Measurements from ENCODE around the gene TRPT1. TPM values are rescaled to one million over a fixed set of nuclear protein-coding genes. Genes with fewer than 3 reads are reported as not detected.

Gene TRPT1
- total and polyA plus RNA-seq, 9 of the 15 experiments (the other 6 are each of a cell fraction or from before 2014, with no cell fraction given) = 4.6 to 41.7 (median 23.1) TPM

GRCh38 chr11:64204080-64204440 lies 21.9 kb downstream of the TRPT1 start:
- Histone ChIP-seq H3K27me3 (ENCODE audit: control insufficient read depth in 2 of 2, insufficient read depth in 2 of 2, low read length in 2 of 2) (no peaks in the 10 kb centered on the region), H3K79me2 (ENCODE audit: control insufficient read depth, insufficient read depth, low read length) (peaks cover 35% of the 10 kb centered on the region), H4K20me1 (replicated peaks; ENCODE audit: control insufficient read depth, insufficient read depth, low read length) (no peaks in the 10 kb centered on the region; the same call in 1 of the 2 replicates), H3K4me3 (no peak overlapping the region), H3K9me3 (replicated peaks; ENCODE audit: control insufficient read depth, insufficient read depth, low read depth, low read length) (no peaks in the 10 kb centered on the region), H2AFZ (ENCODE audit: low read depth, low read length) (no peak overlapping the region), H3K36me3 (ENCODE audit: control insufficient read depth, insufficient read depth, low read length) (peaks cover 86% of the 10 kb centered on the region), H3K9me1 (ENCODE audit: control insufficient read depth, insufficient read depth, low read length) (peaks cover 8% of the 10 kb centered on the region), H3K4me1 (replicated peaks in 1 of 2; ENCODE audit: control insufficient read depth in 2 of 2, insufficient read depth in 2 of 2, low read length in 2 of 2) (peaks cover 35 to 55% of the 10 kb centered on the region in 2 experiments), H3K4me2 (ENCODE audit: insufficient read depth, low read length) (no peak overlapping the region), H3K9ac (ENCODE audit: insufficient read depth in 1 of 2, low read depth in 2 of 2, low read length in 2 of 2) (peak overlapping the region in 1 of 2 experiments; percentile 49; a peak in 2 of 4 replicates), H3K27ac (ENCODE audit: extremely low read depth, low read depth, low read length) (peak overlapping the region; percentile 29; the same call in 2 of the 3 replicates)
- POLR2A ChIA-PET = interaction anchor here (0.6 to 8.2 kb wide), 9 partner anchors 13 to 153 kb away, joined by 3 to 77 read pairs (median 6); partner anchors contain the start of genes CATSPERZ, ESRRA, NUDT22 and TRPT1
- CTCF ChIA-PET (ENCODE audit: low intra/inter-chr PET ratio) = interaction anchor here (0.7 to 1.8 kb wide), 4 partner anchors 65 to 163 kb away, joined by 4 to 11 read pairs (median 8); no protein-coding TSS in a partner anchor
- DNase-seq (ENCODE audit: extremely low read depth in 1 of 4, low spot score in 3 of 4) (no peak), ATAC-seq (no peak), FAIRE-seq (no peak)
- WGBS (ENCODE audit: insufficient coverage, low coverage, missing lambda C conversion rate) = 86% methylated on average over 16 of the region's 16 CpGs
- in situ Hi-C loops (cut with MboI) (no loop called here), intact Hi-C loops (cut with micrococcal nuclease) (loop anchor here (1.0 kb wide), 2 partner anchors 66 to 100 kb away; no protein-coding TSS in a partner anchor)
- BruUV-seq (replicated peaks) = TSS peak; percentile 31
- TF ChIP-seq ZNF740 (CRISPR knock-in tag; IDR thresholded peaks at IDR 0.05) = no peak
- TF ChIP-seq ZNF740 (tag; IDR thresholded peaks at IDR 0.05) = no peak
- TF ChIP-seq ZNF12 (CRISPR knock-in tag; IDR thresholded peaks at IDR 0.05) = no peak
- no peak for TF ChIP-seq CAMTA2 (CRISPR knock-in tag; conservative IDR thresholded peaks at IDR 0.05)
- no peak for TF ChIP-seq ZNF239 (CRISPR knock-in tag; IDR thresholded peaks at IDR 0.05)
- no peak for TF ChIP-seq SMARCB1 (IDR thresholded peaks at IDR 0.05; ENCODE audit: insufficient read length, low read depth)
- TF ChIP-seq FOXA3 (CRISPR knock-in tag; conservative IDR thresholded peaks at IDR 0.05 in 1 of 2, IDR thresholded peaks at IDR 0.05 in 1 of 2) = 0 out of 4 replicates have a peak, but pooled peaks of 1 of the 2 experiments have one; percentile 20
- TF ChIP-seq CHD2 (IDR thresholded peaks at IDR 0.05; ENCODE audit: low read depth, low read length) = no peak
- peak; percentile 20; the same call in 1 of the 2 replicates for TF ChIP-seq RBFOX2 (IDR thresholded peaks at IDR 0.05; ENCODE audit: low read depth, low read length)
- no peak for TF ChIP-seq U2AF1 (optimal IDR thresholded peaks at IDR 0.05; ENCODE audit: low read depth, low read length)
- TF ChIP-seq ARID4B (CRISPR knock-in tag; IDR thresholded peaks at IDR 0.05) = peak; percentile 32; the same call in 1 of the 2 replicates
- TF ChIP-seq MCM2 (IDR thresholded peaks at IDR 0.05; ENCODE audit: low read depth) = no peak
- TF ChIP-seq BCOR (IDR thresholded peaks at IDR 0.05) = no peak
- TF ChIP-seq HLTF (IDR thresholded peaks at IDR 0.05) = no peak
- no peak for TF ChIP-seq NONO (IDR thresholded peaks at IDR 0.05; ENCODE audit: low read depth in 2 of 2, low read length in 1 of 2)
- no peak for TF ChIP-seq BRD9 (IDR thresholded peaks at IDR 0.05; ENCODE audit: low read depth, partially characterized antibody)
- TF ChIP-seq CGGBP1 (CRISPR knock-in tag; IDR thresholded peaks at IDR 0.05) = no peak
